Measurements from ENCODE around the gene GAS2. TPM values are rescaled to one million over a fixed set of nuclear protein-coding genes. Genes with fewer than 3 reads are reported as not detected.

The GAS2 gene
- total RNA-seq, 5 donors from 2014 or later (not counting 1 experiment from before 2014, with no cell fraction given) = 2.1 to 4.2 (median 2.6) TPM

GRCh38 chr11:22832315-22833015, 166.1 kb downstream of the GAS2 start:
- CTCF ChIA-PET = interaction anchor here in 1 of 2 donors (0.9 kb wide), 1 partner anchor 19 kb away, joined by 3 read pairs; no protein-coding TSS in a partner anchor
- no CpG with 5 or more reads among the region's 3 CpGs for WGBS (ENCODE audit: insufficient coverage)
- no peak overlapping the region for H3K27ac Mint-ChIP-seq

GRCh38 chr11:22846726-22847125, 180.3 kb downstream of the GAS2 start:
- no peaks in the 10 kb centered on the region for H3K4me1 Mint-ChIP-seq
- no peaks in the 10 kb centered on the region for H3K9me3 Mint-ChIP-seq
- DNase-seq (no peak), ATAC-seq (replicated peaks in 1 of 4) (no peak)
- Histone ChIP-seq H3K27ac (ENCODE audit: low read length) (no peak overlapping the region), H3K36me3 (ENCODE audit: control insufficient read depth in 2 of 2, extremely low read depth in 1 of 2, insufficient read depth in 1 of 2, low read length in 1 of 2) (no peaks in the 10 kb centered on the region), H3K9me3 (no peaks in the 10 kb centered on the region), H3K27me3 (replicated peaks in 1 of 2; ENCODE audit: control insufficient read depth in 2 of 2, extremely low read depth in 1 of 2, insufficient read depth in 2 of 2, low read length in 1 of 2) (no peaks in the 10 kb centered on the region), H3K4me3 (ENCODE audit: control insufficient read depth in 1 of 2, extremely low read depth in 1 of 2, low read length in 1 of 2) (no peak overlapping the region), H3K4me1 (ENCODE audit: control insufficient read depth in 1 of 2, extremely low read depth in 1 of 2, insufficient read depth in 2 of 2, low read length in 2 of 2) (no peaks in the 10 kb centered on the region)
- H3K27ac Mint-ChIP-seq = no peak overlapping the region
- WGBS (ENCODE audit: insufficient coverage) = no CpG with 5 or more reads among the region's 1 CpG
- no peak overlapping the region for H3K4me3 Mint-ChIP-seq
- peaks cover 36% of the 10 kb centered on the region for H3K36me3 Mint-ChIP-seq
- no peaks in the 10 kb centered on the region for H3K27me3 Mint-ChIP-seq
- ChIA-PET POLR2A (no interaction called here), CTCF (no interaction called here)

More at GRCh38 chr11:22832315-22833015, 166.1 kb downstream of the GAS2 start:
- DNase-seq = no peak
- Histone ChIP-seq H3K9me3 (no peaks in the 10 kb centered on the region), H3K27ac (ENCODE audit: low read length) (no peak overlapping the region), H3K4me1 (ENCODE audit: control insufficient read depth in 1 of 2, extremely low read depth in 1 of 2, insufficient read depth in 2 of 2, low read length in 2 of 2) (peaks cover 3 to 11% of the 10 kb centered on the region in 2 experiments), H3K27me3 (replicated peaks in 1 of 2; ENCODE audit: control insufficient read depth in 2 of 2, extremely low read depth in 1 of 2, insufficient read depth in 2 of 2, low read length in 1 of 2) (no peaks in the 10 kb centered on the region), H3K36me3 (ENCODE audit: control insufficient read depth in 2 of 2, extremely low read depth in 1 of 2, insufficient read depth in 1 of 2, low read length in 1 of 2) (no peaks in the 10 kb centered on the region), H3K4me3 (ENCODE audit: control insufficient read depth in 1 of 2, extremely low read depth in 1 of 2, low read length in 1 of 2) (no peak overlapping the region)
- H3K9me3 Mint-ChIP-seq = no peaks in the 10 kb centered on the region
- no peak for ATAC-seq (replicated peaks in 1 of 4)
- H3K36me3 Mint-ChIP-seq = no peaks in the 10 kb centered on the region
- H3K4me3 Mint-ChIP-seq = no peak overlapping the region
- POLR2A ChIA-PET = no interaction called here
- H3K4me1 Mint-ChIP-seq = peaks cover 16 to 20% (median 16%) of the 10 kb centered on the region in 3 donors
- no peaks in the 10 kb centered on the region for H3K27me3 Mint-ChIP-seq

- H3K36me3 Mint-ChIP-seq = peaks cover 26% of the 10 kb centered on the region
These were observed 185.1 kb downstream of the GAS2 start for GRCh38 chr11:22851477-22851876.

GRCh38 chr11:22859756-22860155, 193.3 kb downstream of the GAS2 start:
- no peaks in the 10 kb centered on the region for H3K4me1 Mint-ChIP-seq
- H3K4me3 Mint-ChIP-seq = no peak overlapping the region
- ChIA-PET CTCF (no interaction called here), POLR2A (no interaction called here)
- Histone ChIP-seq H3K27ac (ENCODE audit: low read length) (no peak overlapping the region), H3K9me3 (no peaks in the 10 kb centered on the region), H3K4me1 (ENCODE audit: control insufficient read depth in 1 of 2, extremely low read depth in 1 of 2, insufficient read depth in 2 of 2, low read length in 2 of 2) (no peaks in the 10 kb centered on the region), H3K36me3 (ENCODE audit: control insufficient read depth in 2 of 2, extremely low read depth in 1 of 2, insufficient read depth in 1 of 2, low read length in 1 of 2) (no peaks in the 10 kb centered on the region), H3K27me3 (replicated peaks in 1 of 2; ENCODE audit: control insufficient read depth in 2 of 2, extremely low read depth in 1 of 2, insufficient read depth in 2 of 2, low read length in 1 of 2) (no peaks in the 10 kb centered on the region), H3K4me3 (ENCODE audit: control insufficient read depth in 1 of 2, extremely low read depth in 1 of 2, low read length in 1 of 2) (no peak overlapping the region)
- H3K27ac Mint-ChIP-seq = no peak overlapping the region
- H3K9me3 Mint-ChIP-seq = no peaks in the 10 kb centered on the region
- peaks cover 13% of the 10 kb centered on the region for H3K36me3 Mint-ChIP-seq
- WGBS (ENCODE audit: insufficient coverage) = 83% methylated on average over 4 of the region's 6 CpGs
- no peak for ATAC-seq (replicated peaks in 1 of 4)
- DNase-seq = no peak
- H3K27me3 Mint-ChIP-seq = no peaks in the 10 kb centered on the region

More at GRCh38 chr11:22851477-22851876, 185.1 kb downstream of the GAS2 start:
- Mint-ChIP-seq H3K4me3 (no peak overlapping the region), H3K9me3 (peaks cover 0 to 10% (median 3%) of the 10 kb centered on the region in 3 donors), H3K27me3 (no peaks in the 10 kb centered on the region), H3K4me1 (no peaks in the 10 kb centered on the region), H3K27ac (no peak overlapping the region)
- Histone ChIP-seq H3K4me3 (ENCODE audit: control insufficient read depth in 1 of 2, extremely low read depth in 1 of 2, low read length in 1 of 2) (no peak overlapping the region), H3K9me3 (no peaks in the 10 kb centered on the region), H3K27me3 (replicated peaks in 1 of 2; ENCODE audit: control insufficient read depth in 2 of 2, extremely low read depth in 1 of 2, insufficient read depth in 2 of 2, low read length in 1 of 2) (no peaks in the 10 kb centered on the region), H3K4me1 (ENCODE audit: control insufficient read depth in 1 of 2, extremely low read depth in 1 of 2, insufficient read depth in 2 of 2, low read length in 2 of 2) (no peaks in the 10 kb centered on the region), H3K36me3 (ENCODE audit: control insufficient read depth in 2 of 2, extremely low read depth in 1 of 2, insufficient read depth in 1 of 2, low read length in 1 of 2) (no peaks in the 10 kb centered on the region), H3K27ac (ENCODE audit: low read length) (no peak overlapping the region)
- DNase-seq = no peak
- CTCF ChIA-PET = interaction anchor here in 1 of 2 donors (0.8 kb wide), 1 partner anchor 25 kb away, joined by 6 read pairs; no protein-coding TSS in a partner anchor
- POLR2A ChIA-PET = no interaction called here
- no peak for ATAC-seq (replicated peaks in 1 of 4)

GRCh38 chr11:22860241-22860640, 193.8 kb downstream of the GAS2 start, which contains the start of gene CCDC179:
Gene CCDC179, minus strand, starts transcription at chr11:22860474. Its CDS starts 53 bp downstream, at chr11:22860421.
- ChIA-PET CTCF (interaction anchor here in 1 of 2 donors (0.8 kb wide), 1 partner anchor 15 kb away, joined by 3 read pairs; no protein-coding TSS in a partner anchor), POLR2A (no interaction called here)
- no peaks in the 10 kb centered on the region for H3K9me3 Mint-ChIP-seq
- Histone ChIP-seq H3K4me1 (ENCODE audit: control insufficient read depth in 1 of 2, extremely low read depth in 1 of 2, insufficient read depth in 2 of 2, low read length in 2 of 2) (no peaks in the 10 kb centered on the region), H3K36me3 (ENCODE audit: control insufficient read depth in 2 of 2, extremely low read depth in 1 of 2, insufficient read depth in 1 of 2, low read length in 1 of 2) (no peaks in the 10 kb centered on the region), H3K27me3 (replicated peaks in 1 of 2; ENCODE audit: control insufficient read depth in 2 of 2, extremely low read depth in 1 of 2, insufficient read depth in 2 of 2, low read length in 1 of 2) (no peaks in the 10 kb centered on the region), H3K9me3 (no peaks in the 10 kb centered on the region), H3K27ac (ENCODE audit: low read length) (no peak within 1 kb of the TSS), H3K4me3 (ENCODE audit: control insufficient read depth in 1 of 2, extremely low read depth in 1 of 2, low read length in 1 of 2) (no peak within 1 kb of the TSS)
- no peaks in the 10 kb centered on the region for H3K4me1 Mint-ChIP-seq
- peaks cover 14% of the 10 kb centered on the region for H3K36me3 Mint-ChIP-seq
- DNase-seq (no peak), ATAC-seq (replicated peaks in 1 of 4) (no peak)
- H3K27ac Mint-ChIP-seq = no peak within 1 kb of the TSS
- WGBS (ENCODE audit: insufficient coverage) = 86% methylated on average over 4 of the region's 4 CpGs
- no peaks in the 10 kb centered on the region for H3K27me3 Mint-ChIP-seq
- no peak within 1 kb of the TSS for H3K4me3 Mint-ChIP-seq

Other genes starting within 250 kb of the GAS2 start
- gene FANCF, start 40.8 kb upstream of the GAS2 start, total RNA-seq = 10 to 100 TPM in 4 of 5 donors, 1 to 10 TPM in 1; 8.5 to 23.5 (median 22.2) TPM
- 10 to 100 TPM; 40.9 to 53.4 (median 48.4) TPM for gene SVIP, start 163.2 kb downstream of the GAS2 start, total RNA-seq
- gene CCDC179, start 193.9 kb downstream of the GAS2 start, total RNA-seq = not detected

Data from T-cell (primary cell).